A673 (cell line): Measurements from ENCODE around the gene TAS2R13. TPM values are rescaled to one million over a fixed set of nuclear protein-coding genes. Genes with fewer than 3 reads are reported as not detected.

Experiments used
- BruUV-seq: library from RNA; stranded (reverse); fragments of 400-500 nt; replicated peaks from 2 replicates; lab custom pipeline; 2021; lab: Mats Ljungman, UMichigan
- CTCF ChIA-PET: fragments of 300-600 bp; sonication (Branson Sonifier 250); formaldehyde crosslinking; loops from one replicate; lab custom pipeline; 2022; ENCODE audit warnings: antibody characterized with exemption; lab: Charles Lee
- POLR2A ChIA-PET: fragments of 300-600 bp; sonication (Branson Sonifier 250); formaldehyde crosslinking; loops from one replicate; lab custom pipeline; 2022; ENCODE audit warnings: antibody characterized with exemption; ENCODE audit not compliant: low non-redundant PET; lab: Charles Lee
- DNase-seq: peaks from one replicate; pipeline ENCODE4 v3.0.0-alpha.2; 2015; ENCODE audit warnings: low spot score
- H3K27ac ChIP-seq: fragments of 200-600 bp; sonication (generic); 2 replicates; pipeline ENCODE4 v1.5.1; 2016; ENCODE audit warnings: mixed run types, low read depth, mild to moderate bottlenecking, mixed read lengths, antibody characterized with exemption, low read length; ENCODE audit not compliant: poor library complexity, severe bottlenecking
- H3K27me3 ChIP-seq: fragments of 200-600 bp; sonication (generic); replicated peaks from 2 replicates; pipeline ENCODE4 v1.6.1; 2017; ENCODE audit warnings: mixed run types, low read depth, mild to moderate bottlenecking, mixed read lengths, antibody characterized with exemption, low read length; ENCODE audit not compliant: insufficient read depth, poor library complexity
- H3K36me3 ChIP-seq: fragments of 200-600 bp; sonication (generic); 2 replicates; pipeline ENCODE4 v1.6.1; 2016; ENCODE audit warnings: mixed run types, mild to moderate bottlenecking, mixed read lengths, antibody characterized with exemption, low read length; ENCODE audit not compliant: insufficient read depth, poor library complexity, severe bottlenecking
- H3K4me1 ChIP-seq: fragments of 200-600 bp; sonication (generic); 2 replicates; pipeline ENCODE4 v1.6.1; 2017; ENCODE audit warnings: mixed run types, mild to moderate bottlenecking, mixed read lengths, antibody characterized with exemption, low read length; ENCODE audit not compliant: insufficient read depth, poor library complexity, severe bottlenecking
- H3K4me3 ChIP-seq: fragments of 200-600 bp; sonication (generic); 2 replicates; pipeline ENCODE4 v1.5.1; 2016; ENCODE audit warnings: low read depth, mixed run types, mild to moderate bottlenecking, mixed read lengths, low read length; ENCODE audit not compliant: poor library complexity, severe bottlenecking
- H3K9me3 ChIP-seq: fragments of 200-600 bp; sonication (generic); 2 replicates; pipeline ENCODE4 v1.6.1; 2016; ENCODE audit warnings: mixed run types, low read depth, mild to moderate bottlenecking, mixed read lengths, antibody characterized with exemption, low read length; ENCODE audit not compliant: poor library complexity, severe bottlenecking
- EZH2 ChIP-seq: fragments of 200-600 bp; sonication (generic); IDR thresholded peaks from 2 replicates; pipeline ENCODE4 v1.6.1; 2017; ENCODE audit warnings: borderline replicate concordance, low read depth, mild to moderate bottlenecking, mixed read lengths, antibody characterized with exemption, low read length; ENCODE audit not compliant: poor library complexity, severe bottlenecking
- intact Hi-C: fragments of 100-400 bp; cut with micrococcal nuclease; formaldehyde crosslinking; loops from one replicate; pipeline ENCODE4 v1.10.0; 2022; ENCODE audit not compliant: unreplicated experiment
- total RNA-seq: library from RNA; stranded (reverse); gene quantifications from 2 replicates; pipeline ENCODE4 v1.2.3, GENCODE V29; 2021
- TF ChIP-seq, protein P1 (sequence below): fragments of 300-800, 200-600 bp; sonication (generic); conservative IDR thresholded peaks from 2 replicates; pipeline ENCODE4 v1.5.1; 2017; ENCODE audit warnings: low read depth, mild to moderate bottlenecking, antibody characterized with exemption, low read length, moderate library complexity, mixed read lengths

The TAS2R13 gene
- total RNA-seq, 1 experiment from 2014 or later: 2.3 TPM

DNA sequence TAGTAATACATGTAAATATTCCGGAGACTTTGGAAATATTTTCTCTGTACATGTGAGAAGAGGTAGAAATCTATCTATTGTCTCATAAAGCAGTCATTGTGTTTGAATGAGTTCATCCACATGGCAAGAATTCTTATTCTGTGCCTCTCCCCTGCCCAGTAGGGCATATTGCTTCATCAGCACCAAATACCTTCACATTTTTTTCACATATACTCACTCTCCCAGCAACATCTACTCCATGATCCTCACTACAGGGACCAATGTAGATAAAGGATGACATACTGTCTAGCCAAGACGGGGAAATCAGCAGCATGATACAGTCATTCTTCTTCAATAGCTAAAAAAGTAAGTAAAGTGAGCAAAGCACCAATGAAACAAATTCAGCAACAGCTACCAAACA, 31.0 kb upstream of the TAS2R13 start:
- no peak for TF ChIP-seq EZH2
- TF ChIP-seq, protein P1, sequence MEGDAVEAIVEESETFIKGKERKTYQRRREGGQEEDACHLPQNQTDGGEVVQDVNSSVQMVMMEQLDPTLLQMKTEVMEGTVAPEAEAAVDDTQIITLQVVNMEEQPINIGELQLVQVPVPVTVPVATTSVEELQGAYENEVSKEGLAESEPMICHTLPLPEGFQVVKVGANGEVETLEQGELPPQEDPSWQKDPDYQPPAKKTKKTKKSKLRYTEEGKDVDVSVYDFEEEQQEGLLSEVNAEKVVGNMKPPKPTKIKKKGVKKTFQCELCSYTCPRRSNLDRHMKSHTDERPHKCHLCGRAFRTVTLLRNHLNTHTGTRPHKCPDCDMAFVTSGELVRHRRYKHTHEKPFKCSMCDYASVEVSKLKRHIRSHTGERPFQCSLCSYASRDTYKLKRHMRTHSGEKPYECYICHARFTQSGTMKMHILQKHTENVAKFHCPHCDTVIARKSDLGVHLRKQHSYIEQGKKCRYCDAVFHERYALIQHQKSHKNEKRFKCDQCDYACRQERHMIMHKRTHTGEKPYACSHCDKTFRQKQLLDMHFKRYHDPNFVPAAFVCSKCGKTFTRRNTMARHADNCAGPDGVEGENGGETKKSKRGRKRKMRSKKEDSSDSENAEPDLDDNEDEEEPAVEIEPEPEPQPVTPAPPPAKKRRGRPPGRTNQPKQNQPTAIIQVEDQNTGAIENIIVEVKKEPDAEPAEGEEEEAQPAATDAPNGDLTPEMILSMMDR: no peak
- DNase-seq: no peak
- H3K4me1 ChIP-seq: no peaks in the 10 kb centered on the region
- H3K4me3 ChIP-seq: no peak overlapping the region
- no peaks in the 10 kb centered on the region for H3K9me3 ChIP-seq
- H3K27ac ChIP-seq: no peak overlapping the region
- H3K36me3 ChIP-seq: no peaks in the 10 kb centered on the region
- intact Hi-C loops: no loop called here
- POLR2A ChIA-PET: no interaction called here
- no TSS peak for BruUV-seq
- CTCF ChIA-PET: no interaction called here
- no peaks in the 10 kb centered on the region for H3K27me3 ChIP-seq

GRCh38 chr12:10939163-10939562, 29.8 kb upstream of the TAS2R13 start, which contains the start of gene TAS2R14:
Gene TAS2R14, minus strand, starts transcription at chr12:10939263. Its CDS starts 56 bp downstream, at chr12:10939207.
- Histone ChIP-seq H3K27ac (no peak within 1 kb of the TSS), H3K4me3 (no peak within 1 kb of the TSS), H3K27me3 (no peaks in the 10 kb centered on the region), H3K36me3 (no peaks in the 10 kb centered on the region), H3K9me3 (no peaks in the 10 kb centered on the region), H3K4me1 (no peaks in the 10 kb centered on the region)
- no peak for DNase-seq
- intact Hi-C loops: no loop called here
- ChIA-PET POLR2A (no interaction called here), CTCF (no interaction called here)
- TF ChIP-seq EZH2: no peak
- TF ChIP-seq, protein P1: no peak
- no TSS peak for BruUV-seq

DNA sequence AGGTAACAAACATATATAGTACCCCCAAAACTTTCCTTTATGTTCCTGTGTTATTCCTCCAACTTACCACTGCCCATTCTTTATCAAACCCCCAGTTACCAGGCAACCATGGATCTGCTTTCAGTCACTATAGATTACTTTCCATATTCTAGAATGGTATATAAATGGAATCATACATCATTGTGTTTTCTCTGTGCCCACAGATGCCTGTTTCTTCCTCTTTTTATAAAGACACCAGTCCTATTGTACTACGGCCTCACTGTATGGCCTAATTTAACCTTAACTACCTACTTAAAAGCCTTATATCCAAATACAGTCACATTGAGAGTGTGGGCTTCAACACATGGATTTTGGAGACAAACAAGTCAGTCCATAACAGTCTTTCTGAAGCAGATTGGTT, 27.1 kb upstream of the TAS2R13 start:
- ChIA-PET CTCF (no interaction called here), POLR2A (no interaction called here)
- H3K27me3 ChIP-seq: no peaks in the 10 kb centered on the region
- BruUV-seq: no TSS peak
- no peaks in the 10 kb centered on the region for H3K9me3 ChIP-seq
- no peak for TF ChIP-seq EZH2
- TF ChIP-seq, protein P1: no peak
- no peak overlapping the region for H3K27ac ChIP-seq
- H3K4me1 ChIP-seq: no peaks in the 10 kb centered on the region
- no peak overlapping the region for H3K4me3 ChIP-seq
- no peak for DNase-seq
- H3K36me3 ChIP-seq: no peaks in the 10 kb centered on the region
- intact Hi-C loops: no loop called here
